RKO (cell line): ENCODE data around the gene ADGRF4.
"Not testable (repeated sequence)": the region's sequence is repeated elsewhere in the genome, so short reads cannot be mapped to it uniquely, and the experiment has no call there.

Experiments
- DNase-seq: peaks from one replicate; pipeline ENCODE4 v3.0.0-alpha.2; 2016; ENCODE audit warnings: low spot score

ADGRF4 gene

GRCh38 chr6:47734831-47735481 is 36.6 kb downstream of the ADGRF4 start:
- no peak for DNase-seq

- no peak for DNase-seq
These were observed 37.8 kb downstream of the ADGRF4 start for GRCh38 chr6:47736083-47736700.

- DNase-seq = no peak
These were observed 39.0 kb downstream of the ADGRF4 start for GRCh38 chr6:47737406-47737805.

- DNase-seq = no peak
These were observed 42.3 kb downstream of the ADGRF4 start for GRCh38 chr6:47740714-47741113.

- DNase-seq = peak; percentile 25
These were observed 43.4 kb downstream of the ADGRF4 start for GRCh38 chr6:47741807-47742206.

- DNase-seq = no peak
These were observed 45.4 kb downstream of the ADGRF4 start for GRCh38 chr6:47743744-47744143.

- not testable (repeated sequence) for DNase-seq
These were observed 46.9 kb downstream of the ADGRF4 start for GRCh38 chr6:47745269-47745668.

GRCh38 chr6:47749757-47750156 is 51.4 kb downstream of the ADGRF4 start:
- no peak for DNase-seq

- no peak for DNase-seq
These were observed 54.4 kb downstream of the ADGRF4 start for GRCh38 chr6:47752801-47753200.

GRCh38 chr6:47759364-47759763 is 61.0 kb downstream of the ADGRF4 start:
- DNase-seq = no peak

GRCh38 chr6:47762502-47762901 is 64.1 kb downstream of the ADGRF4 start:
- DNase-seq = no peak

GRCh38 chr6:47766445-47766844 is 68.1 kb downstream of the ADGRF4 start:
- DNase-seq = no peak

GRCh38 chr6:47767102-47767501 is 68.7 kb downstream of the ADGRF4 start:
- no peak for DNase-seq

- no peak for DNase-seq
These were observed 71.6 kb downstream of the ADGRF4 start for GRCh38 chr6:47769982-47770381.
